Glutamatergic neuron (in vitro differentiated cells): ENCODE measurements around the gene APOC4. TPM values are rescaled to one million over a fixed set of nuclear protein-coding genes. Genes with fewer than 3 reads are reported as not detected.
"Not testable (repeated sequence)": the region's sequence is repeated elsewhere in the genome, so short reads cannot be mapped to it uniquely, and the experiment has no call there.

Experiments used
- DNase-seq: peaks from one replicate; pipeline ENCODE4 v3.0.0; 2022
- H3K27ac Mint-ChIP-seq: one replicate; pipeline ENCODE4 v1.8.0; 2020; ENCODE audit warnings: mild to moderate bottlenecking, mixed read lengths, inconsistent platforms; ENCODE audit not compliant: unreplicated experiment
- H3K27me3 Mint-ChIP-seq: one replicate; pipeline ENCODE4 v1.8.0; 2020; ENCODE audit warnings: mild to moderate bottlenecking, moderate library complexity, mixed read lengths, inconsistent platforms; ENCODE audit not compliant: unreplicated experiment
- H3K36me3 Mint-ChIP-seq: one replicate; pipeline ENCODE4 v1.8.0; 2020; ENCODE audit warnings: mild to moderate bottlenecking, mixed read lengths, inconsistent platforms; ENCODE audit not compliant: unreplicated experiment
- H3K4me1 Mint-ChIP-seq: one replicate; pipeline ENCODE4 v1.8.0; 2020; ENCODE audit warnings: mild to moderate bottlenecking, low read depth, mixed read lengths, inconsistent platforms; ENCODE audit not compliant: unreplicated experiment
- H3K4me3 Mint-ChIP-seq: one replicate; pipeline ENCODE4 v1.8.0; 2020; ENCODE audit warnings: mild to moderate bottlenecking, mixed read lengths, inconsistent platforms; ENCODE audit not compliant: unreplicated experiment
- H3K9me3 Mint-ChIP-seq: one replicate; pipeline ENCODE4 v1.8.0; 2020; ENCODE audit warnings: mild to moderate bottlenecking, moderate library complexity, mixed read lengths, inconsistent platforms; ENCODE audit not compliant: unreplicated experiment
- total RNA-seq: library from RNA; stranded (reverse); fragmentation: NEBNext Ultra II Directional; extraction: Animal tissue kit (Norgen Biotek cat#: 25700); gene quantifications from one replicate; pipeline ENCODE4 v1.2.1, GENCODE V29; 2021; ENCODE audit not compliant: unreplicated experiment
- TF ChIP-seq, protein P1 (sequence below): fragments of 200-600 bp; sonication (generic); IDR thresholded peaks from one replicate; pipeline ENCODE4 v1.5.0; 2021; ENCODE audit not compliant: partially characterized antibody, unreplicated experiment

The APOC4 gene
- total RNA-seq, 1 donor from 2014 or later = not detected

DNA sequence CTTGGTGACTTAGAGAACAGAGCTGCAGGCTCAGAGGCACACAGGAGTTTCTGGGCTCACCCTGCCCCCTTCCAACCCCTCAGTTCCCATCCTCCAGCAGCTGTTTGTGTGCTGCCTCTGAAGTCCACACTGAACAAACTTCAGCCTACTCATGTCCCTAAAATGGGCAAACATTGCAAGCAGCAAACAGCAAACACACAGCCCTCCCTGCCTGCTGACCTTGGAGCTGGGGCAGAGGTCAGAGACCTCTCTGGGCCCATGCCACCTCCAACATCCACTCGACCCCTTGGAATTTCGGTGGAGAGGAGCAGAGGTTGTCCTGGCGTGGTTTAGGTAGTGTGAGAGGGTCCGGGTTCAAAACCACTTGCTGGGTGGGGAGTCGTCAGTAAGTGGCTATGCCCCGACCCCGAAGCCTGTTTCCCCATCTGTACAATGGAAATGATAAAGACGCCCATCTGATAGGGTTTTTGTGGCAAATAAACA is 17.8 kb upstream of the APOC4 start:
- peaks cover 1% of the 10 kb centered on the region for H3K9me3 Mint-ChIP-seq
- H3K36me3 Mint-ChIP-seq = peaks cover 8% of the 10 kb centered on the region
- peaks cover 7% of the 10 kb centered on the region for H3K27me3 Mint-ChIP-seq
- H3K4me3 Mint-ChIP-seq = no peak overlapping the region
- TF ChIP-seq, protein P1, sequence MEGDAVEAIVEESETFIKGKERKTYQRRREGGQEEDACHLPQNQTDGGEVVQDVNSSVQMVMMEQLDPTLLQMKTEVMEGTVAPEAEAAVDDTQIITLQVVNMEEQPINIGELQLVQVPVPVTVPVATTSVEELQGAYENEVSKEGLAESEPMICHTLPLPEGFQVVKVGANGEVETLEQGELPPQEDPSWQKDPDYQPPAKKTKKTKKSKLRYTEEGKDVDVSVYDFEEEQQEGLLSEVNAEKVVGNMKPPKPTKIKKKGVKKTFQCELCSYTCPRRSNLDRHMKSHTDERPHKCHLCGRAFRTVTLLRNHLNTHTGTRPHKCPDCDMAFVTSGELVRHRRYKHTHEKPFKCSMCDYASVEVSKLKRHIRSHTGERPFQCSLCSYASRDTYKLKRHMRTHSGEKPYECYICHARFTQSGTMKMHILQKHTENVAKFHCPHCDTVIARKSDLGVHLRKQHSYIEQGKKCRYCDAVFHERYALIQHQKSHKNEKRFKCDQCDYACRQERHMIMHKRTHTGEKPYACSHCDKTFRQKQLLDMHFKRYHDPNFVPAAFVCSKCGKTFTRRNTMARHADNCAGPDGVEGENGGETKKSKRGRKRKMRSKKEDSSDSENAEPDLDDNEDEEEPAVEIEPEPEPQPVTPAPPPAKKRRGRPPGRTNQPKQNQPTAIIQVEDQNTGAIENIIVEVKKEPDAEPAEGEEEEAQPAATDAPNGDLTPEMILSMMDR = no peak
- no peaks in the 10 kb centered on the region for H3K4me1 Mint-ChIP-seq
- DNase-seq = no peak
- H3K27ac Mint-ChIP-seq = no peak overlapping the region

DNA sequence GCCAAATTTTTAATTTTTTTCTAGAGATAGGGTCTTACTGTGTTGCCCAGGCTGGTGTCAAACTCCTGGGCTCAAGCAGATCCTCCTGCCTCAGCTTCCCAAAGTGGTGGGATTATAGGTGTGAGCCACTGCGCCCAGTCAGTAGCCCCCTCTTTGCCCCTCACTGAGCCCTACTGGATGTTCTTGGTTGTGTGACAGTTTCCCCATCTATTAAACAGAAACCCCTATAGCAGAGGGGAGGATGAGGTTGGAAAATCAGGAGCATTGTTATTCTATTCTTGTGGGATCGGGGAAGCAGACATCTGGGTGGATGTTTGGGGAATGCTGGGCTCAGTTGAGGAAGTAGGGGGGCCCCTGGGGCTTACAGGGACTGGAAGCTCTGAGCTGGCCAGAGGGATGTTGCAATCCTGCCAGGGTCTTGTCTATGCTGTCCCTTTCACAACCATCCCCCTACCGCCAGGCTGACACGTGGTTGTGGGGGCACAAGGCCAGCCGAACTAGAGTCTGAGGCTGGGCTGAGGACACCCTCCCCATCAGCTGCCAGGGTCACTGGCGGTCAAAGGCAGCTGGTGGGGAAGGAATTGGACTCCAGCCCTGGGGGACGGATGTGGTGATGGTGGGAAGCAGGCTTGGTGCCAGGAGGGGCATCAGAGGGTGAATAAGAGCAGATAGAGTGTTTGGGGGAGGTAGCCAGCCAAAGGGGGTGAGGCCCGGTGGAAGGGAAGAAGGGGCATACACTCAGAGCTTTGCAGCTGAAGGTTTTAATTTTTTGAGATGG is 16.7 kb upstream of the APOC4 start:
- H3K36me3 Mint-ChIP-seq = peaks cover 8% of the 10 kb centered on the region
- DNase-seq = no peak
- H3K9me3 Mint-ChIP-seq = peaks cover 1% of the 10 kb centered on the region
- no peak overlapping the region for H3K27ac Mint-ChIP-seq
- H3K4me1 Mint-ChIP-seq = no peaks in the 10 kb centered on the region
- H3K27me3 Mint-ChIP-seq = peaks cover 10% of the 10 kb centered on the region
- H3K4me3 Mint-ChIP-seq = no peak overlapping the region
- TF ChIP-seq, protein P1 = no peak

DNA sequence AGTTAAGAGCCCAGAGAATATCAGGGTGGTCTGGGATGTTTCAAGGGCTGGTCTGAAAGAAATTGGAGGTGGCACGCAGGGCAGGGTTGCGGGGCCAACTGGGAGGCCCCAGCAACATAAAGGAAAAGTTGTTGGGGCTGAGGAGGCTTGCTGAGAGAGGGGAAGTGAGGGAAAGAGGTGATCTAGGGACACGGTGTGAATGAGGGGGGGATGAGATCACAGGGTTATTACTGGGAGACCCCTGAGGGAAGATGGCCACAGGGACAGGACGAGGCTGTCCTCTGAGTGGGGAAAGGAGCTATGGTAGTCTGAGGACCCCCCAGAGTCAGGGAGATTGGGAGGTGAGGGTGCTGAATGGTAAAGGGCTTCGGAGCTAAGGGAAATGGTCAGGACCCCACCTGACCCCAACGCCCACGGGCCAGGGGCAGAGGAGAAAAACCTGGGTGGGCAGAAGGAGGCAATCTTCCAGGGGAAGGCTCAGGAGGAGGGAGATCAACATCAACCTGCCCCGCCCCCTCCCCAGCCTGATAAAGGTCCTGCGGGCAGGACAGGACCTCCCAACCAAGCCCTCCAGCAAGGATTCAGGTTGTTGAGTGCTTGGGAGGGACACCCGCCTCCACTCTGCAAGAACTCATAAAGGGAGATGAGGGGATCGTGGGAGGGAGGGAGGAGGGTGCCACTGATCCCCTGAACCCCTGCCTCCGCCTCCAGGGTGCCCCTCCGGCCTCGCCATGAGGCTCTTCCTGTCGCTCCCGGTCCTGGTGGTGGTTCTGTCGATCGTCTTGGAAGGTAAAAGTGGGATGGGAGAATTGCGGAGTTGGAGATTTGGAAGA is 15.6 kb upstream of the APOC4 start:
- not testable (repeated sequence) for H3K4me3 Mint-ChIP-seq, DNase-seq, H3K4me1 Mint-ChIP-seq, H3K27ac Mint-ChIP-seq, H3K36me3 Mint-ChIP-seq, H3K9me3 Mint-ChIP-seq
- peaks cover 12% of the 10 kb centered on the region for H3K27me3 Mint-ChIP-seq

DNA sequence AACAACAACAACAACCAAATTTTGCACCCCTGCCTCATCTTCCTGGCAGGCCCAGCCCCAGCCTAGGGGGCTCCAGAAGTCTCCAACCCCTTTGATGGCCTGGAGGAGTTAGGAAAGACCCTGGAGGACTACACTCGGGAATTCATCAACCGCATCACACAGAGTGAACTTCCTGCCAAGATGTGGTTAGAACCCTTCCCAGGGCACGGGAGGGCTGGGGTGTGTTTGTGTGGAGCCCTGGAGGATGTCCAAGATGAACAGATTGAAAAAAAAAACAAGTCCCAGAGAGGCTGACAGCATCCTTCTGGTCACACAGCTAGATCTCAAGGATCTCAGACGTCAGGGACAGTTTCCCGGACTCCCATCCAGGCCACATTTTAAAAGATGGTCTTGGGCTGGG is 14.3 kb upstream of the APOC4 start:
- no peaks in the 10 kb centered on the region for H3K4me1 Mint-ChIP-seq
- no peak for DNase-seq
- no peak overlapping the region for H3K27ac Mint-ChIP-seq
- H3K27me3 Mint-ChIP-seq = peaks cover 10% of the 10 kb centered on the region
- H3K9me3 Mint-ChIP-seq = peaks cover 2% of the 10 kb centered on the region
- peaks cover 3% of the 10 kb centered on the region for H3K36me3 Mint-ChIP-seq
- TF ChIP-seq, protein P1 = no peak
- no peak overlapping the region for H3K4me3 Mint-ChIP-seq

DNA sequence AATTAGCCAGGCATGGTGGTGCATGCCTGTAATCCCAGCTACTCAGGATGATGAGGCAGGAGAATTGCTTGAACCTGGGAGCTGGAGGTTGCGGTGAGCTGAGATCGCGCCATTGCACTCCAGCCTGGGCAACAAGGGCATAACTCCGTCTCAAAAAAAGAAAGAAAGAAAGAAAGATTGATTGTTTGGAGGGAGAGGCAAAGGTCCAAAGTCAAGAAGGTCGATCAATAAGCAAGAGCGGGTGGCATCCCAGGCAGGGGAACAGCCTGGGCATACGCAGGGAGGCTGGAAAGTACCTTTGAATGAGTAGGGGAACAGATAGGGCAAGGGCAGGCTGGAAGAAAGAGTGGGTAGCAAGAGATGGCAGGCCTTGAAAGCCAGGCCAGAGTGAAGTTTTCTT is 11.9 kb upstream of the APOC4 start:
- Mint-ChIP-seq H3K4me3 (no peak overlapping the region), H3K27ac (no peak overlapping the region), H3K4me1 (no peaks in the 10 kb centered on the region), H3K9me3 (peaks cover 2% of the 10 kb centered on the region), H3K27me3 (peaks cover 11% of the 10 kb centered on the region), H3K36me3 (no peaks in the 10 kb centered on the region)
- TF ChIP-seq, protein P1 = no peak
- DNase-seq = no peak
